SK-N-SH (cell line): Measurements from ENCODE around the gene NUDT7. TPM values are rescaled to one million over a fixed set of nuclear protein-coding genes. Genes with fewer than 3 reads are reported as not detected.

Experiments
- CTCF ChIA-PET: fragments of 300-600, 350-600 bp; formaldehyde crosslinking; extraction: SDS; loops from one replicate; lab custom pipeline; 2021; lab: Yijun Ruan, JAX
- POLR2A ChIA-PET: fragments of 350-600 bp; sonication (Branson Sonifier 250); formaldehyde crosslinking; extraction: SDS; loops from one replicate; lab custom pipeline; 2020; ENCODE audit warnings: antibody characterized with exemption, inconsistent platforms; lab: Yijun Ruan, JAX
- DNase-seq: peaks from one replicate; pipeline ENCODE4 v3.0.0; 2012
- H2AFZ ChIP-seq: fragments of 200-600 bp; sonication (generic); 2 replicates; pipeline ENCODE4 v1.8.1; 2016; ENCODE audit warnings: antibody characterized with exemption, mild to moderate bottlenecking, low read depth
- H3F3A ChIP-seq: fragments of 200-600 bp; sonication (generic); replicated peaks from 2 replicates; pipeline ENCODE3; 2016; ENCODE audit warnings: antibody characterized with exemption, mild to moderate bottlenecking; ENCODE audit not compliant: insufficient read depth
- H3K27ac ChIP-seq, 2 experiments: fragments of 200-500 bp in 1 of 2; fragments of 200-600 bp in 1 of 2; sonication (Bioruptor generic) in 1 of 2; sonication (generic), shearing (Covaris generic) in 1 of 2; 2 replicates each; pipeline versions ENCODE4 v1.5.1 to v1.6.1; 2014 to 2016; ENCODE audit warnings: low read depth in 2 of 2, inconsistent platforms in 1 of 2, low read length in 1 of 2, mild to moderate bottlenecking in 1 of 2, mixed read lengths in 1 of 2
- H3K27me3 ChIP-seq: fragments of 200-600 bp; sonication (generic), shearing (Covaris generic); 2 replicates; pipeline ENCODE4 v1.6.1; 2016; ENCODE audit warnings: mixed run types; ENCODE audit not compliant: insufficient read depth
- H3K36me3 ChIP-seq, 2 experiments: fragments of 200-500 bp in 1 of 2; fragments of 200-600 bp in 1 of 2; sonication (Bioruptor generic) in 1 of 2; sonication (generic) in 1 of 2; replicated peaks in 1 of 2; 2 replicates each; pipeline versions ENCODE3 to v1.5.1; 2014 to 2016; ENCODE audit warnings: low read length in 1 of 2, mild to moderate bottlenecking in 1 of 2; ENCODE audit not compliant: insufficient read depth in 2 of 2, control insufficient read depth in 1 of 2
- H3K4me1 ChIP-seq, 2 experiments: fragments of 200-500 bp in 1 of 2; fragments of 200-600 bp in 1 of 2; sonication (Bioruptor generic) in 1 of 2; sonication (generic), shearing (Covaris generic) in 1 of 2; 2 replicates each; pipeline versions ENCODE4 v1.5.1 to v1.6.1; 2014 to 2016; ENCODE audit warnings: low read depth in 1 of 2, low read length in 1 of 2, mixed run types in 1 of 2; ENCODE audit not compliant: insufficient read depth in 2 of 2, control insufficient read depth in 1 of 2
- H3K4me2 ChIP-seq: fragments of 200-600 bp; sonication (generic), shearing (Covaris generic); 2 replicates; pipeline ENCODE4 v1.6.1; 2017; ENCODE audit warnings: mixed run types
- H3K4me3 ChIP-seq, 2 experiments: fragments of 200-500 bp in 1 of 2; fragments of 200-600 bp in 1 of 2; sonication (Bioruptor generic) in 1 of 2; sonication (generic), shearing (Covaris generic) in 1 of 2; 2 replicates each; pipeline versions ENCODE4 v1.5.1 to v1.8.1; 2014 to 2016; ENCODE audit warnings: low read depth in 2 of 2, inconsistent platforms in 1 of 2, low read length in 1 of 2, mild to moderate bottlenecking in 1 of 2, mixed read lengths in 1 of 2, moderate library complexity in 1 of 2
- H3K79me2 ChIP-seq: fragments of 200-600 bp; sonication (generic); 2 replicates; pipeline ENCODE4 v1.8.1; 2017; ENCODE audit warnings: mild to moderate bottlenecking; ENCODE audit not compliant: insufficient read depth
- H3K9ac ChIP-seq: fragments of 200-600 bp; sonication (generic); 2 replicates; pipeline ENCODE4 v1.6.1; 2017; ENCODE audit warnings: mixed run types
- H3K9me2 ChIP-seq: fragments of 200-600 bp; sonication (generic); 2 replicates; pipeline ENCODE4 v1.6.1; 2017; ENCODE audit warnings: mixed run types
- H3K9me3 ChIP-seq: fragments of 200-600 bp; sonication (generic); 2 replicates; pipeline ENCODE4 v1.6.1; 2017; ENCODE audit warnings: mixed run types, mild to moderate bottlenecking, moderate library complexity
- H4K20me1 ChIP-seq: fragments of 200-600 bp; sonication (generic); 2 replicates; pipeline ENCODE4 v1.6.1; 2017; ENCODE audit warnings: mild to moderate bottlenecking, mixed run types; ENCODE audit not compliant: insufficient read depth
- ELF1 ChIP-seq: IDR thresholded peaks from 2 replicates; pipeline ENCODE4 v1.4.0; 2012
- FOSL2 ChIP-seq: IDR thresholded peaks from 2 replicates; pipeline ENCODE4 v1.4.0; 2012; ENCODE audit warnings: low read depth, mild to moderate bottlenecking, moderate library complexity, borderline replicate concordance
- FOXJ3 ChIP-seq: sonication (generic); formaldehyde crosslinking; IDR thresholded peaks from 2 replicates; pipeline ENCODE4 v1.5.1; 2020; ENCODE audit warnings: mild to moderate bottlenecking, missing genetic modification reagents
- FOXM1 ChIP-seq: IDR thresholded peaks from 2 replicates; pipeline ENCODE4 v1.4.0; 2012; ENCODE audit warnings: low read depth, mild to moderate bottlenecking
- GABPA ChIP-seq: IDR thresholded peaks from 2 replicates; pipeline ENCODE4 v1.4.0; 2012; ENCODE audit warnings: low read depth, mild to moderate bottlenecking
- JUND ChIP-seq: IDR thresholded peaks from 2 replicates; pipeline ENCODE4 v1.4.0; 2012
- MXI1 ChIP-seq: IDR thresholded peaks from 2 replicates; pipeline ENCODE4 v1.6.1; 2012; ENCODE audit warnings: mild to moderate bottlenecking, low read depth, low read length, improper control_type of control experiment
- RFX5 ChIP-seq: IDR thresholded peaks from 2 replicates; pipeline ENCODE4 v1.6.1; 2012; ENCODE audit warnings: mild to moderate bottlenecking, improper control_type of control experiment, low read length
- RXRA ChIP-seq: IDR thresholded peaks from 2 replicates; pipeline ENCODE4 v1.4.0; 2012; ENCODE audit warnings: low read depth, mild to moderate bottlenecking, borderline replicate concordance
- TCF12 ChIP-seq: IDR thresholded peaks from 2 replicates; pipeline ENCODE4 v1.4.0; 2012
- YY1 ChIP-seq: IDR thresholded peaks from 2 replicates; pipeline ENCODE4 v1.4.0; 2012; ENCODE audit warnings: low read depth, mild to moderate bottlenecking
- WGBS: methylation state at CpG from one replicate; pipeline ENCODE4 v1.1.6; 2017; ENCODE audit warnings: low lambda C conversion rate; 5-methylcytosine and 5-hydroxymethylcytosine counted together
- polyA plus RNA-seq, 3 experiments: library from polyadenylated mRNA; depleted of rRNA; stranded (reverse); fragments of >200 nt; gene quantifications; 2 replicates each; pipeline ENCODE4 v1.2.3, GENCODE V29; 2012
- TF ChIP-seq, protein P1 (sequence below): IDR thresholded peaks from 2 replicates; pipeline ENCODE4 v1.4.0; 2012; ENCODE audit warnings: low read depth
- TF ChIP-seq, protein P2 (sequence below): IDR thresholded peaks from 2 replicates; pipeline ENCODE4 v1.6.1; 2012; ENCODE audit warnings: mild to moderate bottlenecking, low read depth, low read length, moderate library complexity
- TF ChIP-seq, protein P3 (sequence below): IDR thresholded peaks from 2 replicates; pipeline ENCODE4; 2012
- TF ChIP-seq, protein P4 (sequence below): fragments of 150-350 bp; IDR thresholded peaks from 2 replicates; pipeline ENCODE4 v1.6.1; 2016; ENCODE audit warnings: mild to moderate bottlenecking, low read depth, low read length

Gene NUDT7
- polyA plus RNA-seq, 1 of the 3 experiments (the other 2 are of a cell fraction) = 11.4 TPM

DNA sequence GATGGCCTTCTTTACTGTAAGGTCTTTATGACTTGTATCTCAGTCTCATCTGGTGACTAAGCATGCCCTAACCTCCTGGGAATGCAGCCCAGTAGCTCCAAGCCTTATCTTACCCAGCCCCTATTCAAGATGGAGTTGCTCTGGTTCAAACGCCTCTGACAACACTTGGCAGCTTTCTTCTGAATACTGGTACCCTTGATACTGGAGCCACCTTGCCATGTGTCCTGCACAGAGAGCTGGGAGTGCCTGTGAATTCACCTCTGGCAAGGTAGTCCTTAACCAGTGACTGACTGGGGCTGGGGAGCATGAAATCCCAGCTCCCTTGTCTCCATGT is 17.2 kb downstream of the NUDT7 start:
- ChIA-PET POLR2A (no interaction called here), CTCF (no interaction called here)
- no peak overlapping the region for H3K9ac ChIP-seq
- H3F3A ChIP-seq = no peaks in the 10 kb centered on the region
- no peaks in the 10 kb centered on the region for H3K9me2 ChIP-seq
- TF ChIP-seq YY1 = peak; percentile 34; the same call in 1 of the 2 replicates
- TF ChIP-seq TCF12 = 0 out of 2 replicates have a peak, but pooled peaks have one; percentile 7
- TF ChIP-seq, protein P1, sequence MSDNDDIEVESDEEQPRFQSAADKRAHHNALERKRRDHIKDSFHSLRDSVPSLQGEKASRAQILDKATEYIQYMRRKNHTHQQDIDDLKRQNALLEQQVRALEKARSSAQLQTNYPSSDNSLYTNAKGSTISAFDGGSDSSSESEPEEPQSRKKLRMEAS = no peak
- TF ChIP-seq FOXM1 = no peak
- TF ChIP-seq RFX5 = no peak
- TF ChIP-seq, protein P2, sequence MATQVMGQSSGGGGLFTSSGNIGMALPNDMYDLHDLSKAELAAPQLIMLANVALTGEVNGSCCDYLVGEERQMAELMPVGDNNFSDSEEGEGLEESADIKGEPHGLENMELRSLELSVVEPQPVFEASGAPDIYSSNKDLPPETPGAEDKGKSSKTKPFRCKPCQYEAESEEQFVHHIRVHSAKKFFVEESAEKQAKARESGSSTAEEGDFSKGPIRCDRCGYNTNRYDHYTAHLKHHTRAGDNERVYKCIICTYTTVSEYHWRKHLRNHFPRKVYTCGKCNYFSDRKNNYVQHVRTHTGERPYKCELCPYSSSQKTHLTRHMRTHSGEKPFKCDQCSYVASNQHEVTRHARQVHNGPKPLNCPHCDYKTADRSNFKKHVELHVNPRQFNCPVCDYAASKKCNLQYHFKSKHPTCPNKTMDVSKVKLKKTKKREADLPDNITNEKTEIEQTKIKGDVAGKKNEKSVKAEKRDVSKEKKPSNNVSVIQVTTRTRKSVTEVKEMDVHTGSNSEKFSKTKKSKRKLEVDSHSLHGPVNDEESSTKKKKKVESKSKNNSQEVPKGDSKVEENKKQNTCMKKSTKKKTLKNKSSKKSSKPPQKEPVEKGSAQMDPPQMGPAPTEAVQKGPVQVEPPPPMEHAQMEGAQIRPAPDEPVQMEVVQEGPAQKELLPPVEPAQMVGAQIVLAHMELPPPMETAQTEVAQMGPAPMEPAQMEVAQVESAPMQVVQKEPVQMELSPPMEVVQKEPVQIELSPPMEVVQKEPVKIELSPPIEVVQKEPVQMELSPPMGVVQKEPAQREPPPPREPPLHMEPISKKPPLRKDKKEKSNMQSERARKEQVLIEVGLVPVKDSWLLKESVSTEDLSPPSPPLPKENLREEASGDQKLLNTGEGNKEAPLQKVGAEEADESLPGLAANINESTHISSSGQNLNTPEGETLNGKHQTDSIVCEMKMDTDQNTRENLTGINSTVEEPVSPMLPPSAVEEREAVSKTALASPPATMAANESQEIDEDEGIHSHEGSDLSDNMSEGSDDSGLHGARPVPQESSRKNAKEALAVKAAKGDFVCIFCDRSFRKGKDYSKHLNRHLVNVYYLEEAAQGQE = no peak
- TF ChIP-seq, protein P3, sequence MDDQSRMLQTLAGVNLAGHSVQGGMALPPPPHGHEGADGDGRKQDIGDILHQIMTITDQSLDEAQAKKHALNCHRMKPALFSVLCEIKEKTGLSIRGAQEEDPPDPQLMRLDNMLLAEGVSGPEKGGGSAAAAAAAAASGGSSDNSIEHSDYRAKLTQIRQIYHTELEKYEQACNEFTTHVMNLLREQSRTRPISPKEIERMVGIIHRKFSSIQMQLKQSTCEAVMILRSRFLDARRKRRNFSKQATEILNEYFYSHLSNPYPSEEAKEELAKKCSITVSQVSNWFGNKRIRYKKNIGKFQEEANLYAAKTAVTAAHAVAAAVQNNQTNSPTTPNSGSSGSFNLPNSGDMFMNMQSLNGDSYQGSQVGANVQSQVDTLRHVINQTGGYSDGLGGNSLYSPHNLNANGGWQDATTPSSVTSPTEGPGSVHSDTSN = no peak
- TF ChIP-seq GABPA = no peak
- TF ChIP-seq FOSL2 = 0 out of 2 replicates have a peak, but pooled peaks have one; percentile 22
- TF ChIP-seq RXRA = no peak
- TF ChIP-seq, protein P4, sequence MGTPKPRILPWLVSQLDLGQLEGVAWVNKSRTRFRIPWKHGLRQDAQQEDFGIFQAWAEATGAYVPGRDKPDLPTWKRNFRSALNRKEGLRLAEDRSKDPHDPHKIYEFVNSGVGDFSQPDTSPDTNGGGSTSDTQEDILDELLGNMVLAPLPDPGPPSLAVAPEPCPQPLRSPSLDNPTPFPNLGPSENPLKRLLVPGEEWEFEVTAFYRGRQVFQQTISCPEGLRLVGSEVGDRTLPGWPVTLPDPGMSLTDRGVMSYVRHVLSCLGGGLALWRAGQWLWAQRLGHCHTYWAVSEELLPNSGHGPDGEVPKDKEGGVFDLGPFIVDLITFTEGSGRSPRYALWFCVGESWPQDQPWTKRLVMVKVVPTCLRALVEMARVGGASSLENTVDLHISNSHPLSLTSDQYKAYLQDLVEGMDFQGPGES = no peak
- TF ChIP-seq JUND = no peak
- TF ChIP-seq MXI1 = no peak
- no peak for TF ChIP-seq ELF1
- TF ChIP-seq FOXJ3 (CRISPR knock-in tag) = no peak
- H3K36me3 ChIP-seq = no peaks in the 10 kb centered on the region
- no peak overlapping the region for H3K27ac ChIP-seq
- WGBS = 58% methylated on average over 1 of the region's 1 CpG
- no peak for DNase-seq
- no peak overlapping the region for H3K4me3 ChIP-seq
- H2AFZ ChIP-seq = no peak overlapping the region; the same call in 1 of the 2 replicates
- no peaks in the 10 kb centered on the region for H3K9me3 ChIP-seq
- no peaks in the 10 kb centered on the region for H4K20me1 ChIP-seq
- no peaks in the 10 kb centered on the region; the same call in 1 of the 2 replicates for H3K27me3 ChIP-seq
- no peaks in the 10 kb centered on the region for H3K79me2 ChIP-seq
- no peak overlapping the region for H3K4me2 ChIP-seq
- no peaks in the 10 kb centered on the region for H3K4me1 ChIP-seq
